ENCODE measurements around the gene SZT2.

SZT2 gene

DNA sequence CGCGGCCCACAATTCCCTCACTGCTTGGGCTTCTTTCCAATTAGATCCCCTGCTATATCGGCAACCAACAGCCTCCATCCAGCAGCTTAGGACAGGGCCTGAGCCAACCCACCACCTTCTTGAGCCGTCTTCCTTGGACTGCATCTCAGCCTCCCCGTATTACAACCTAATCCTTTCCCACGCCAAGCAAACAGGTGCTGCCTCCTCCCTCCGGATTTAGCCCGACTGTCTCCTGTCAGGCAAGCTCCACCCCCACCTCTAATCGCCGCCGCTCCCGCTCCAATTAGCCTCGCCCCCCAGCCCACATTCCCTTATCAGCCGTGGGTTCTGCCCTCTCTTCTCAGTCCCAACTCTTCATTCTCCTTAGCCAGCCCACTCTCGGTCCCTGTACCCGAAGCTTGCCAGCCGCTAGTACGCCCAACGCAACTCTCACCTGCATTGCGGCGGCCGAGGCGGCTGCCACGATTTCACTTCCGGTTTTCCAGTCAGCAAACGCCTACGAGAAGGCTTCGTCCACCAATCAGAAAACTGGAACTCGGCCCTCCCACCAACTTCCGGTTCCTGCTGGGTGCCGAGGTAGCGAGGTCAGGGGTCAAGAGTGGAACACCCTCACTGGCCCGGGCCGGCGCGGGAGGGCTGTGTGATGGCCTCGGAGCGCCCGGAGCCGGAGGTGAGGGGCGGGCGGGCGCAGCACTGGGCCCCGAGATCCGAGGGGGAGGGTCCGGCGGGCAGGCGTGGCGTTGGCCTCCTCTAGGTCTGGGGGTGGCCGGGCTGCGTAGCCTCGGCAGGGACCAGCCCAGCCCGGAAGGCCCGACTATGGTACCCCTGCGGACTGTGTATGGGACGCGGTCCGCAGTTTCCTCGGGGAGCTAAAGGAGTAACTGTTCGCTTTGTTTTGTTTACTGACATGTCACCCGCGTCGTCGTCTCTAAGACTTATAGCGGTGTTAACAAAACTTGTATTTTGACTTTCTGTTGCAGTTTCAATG is at the start of gene SZT2, which contains the start of gene MED8:
SZT2 (plus strand) TSS at position 574 of the 988 bp plus-strand sequence; CDS start at position 644, 70 bp downstream.
MED8 (minus strand) TSS at position 475 of the 988 bp plus-strand sequence; CDS start at position 439, 36 bp downstream.
- peak; percentile 76 for DNase-seq

DNA sequence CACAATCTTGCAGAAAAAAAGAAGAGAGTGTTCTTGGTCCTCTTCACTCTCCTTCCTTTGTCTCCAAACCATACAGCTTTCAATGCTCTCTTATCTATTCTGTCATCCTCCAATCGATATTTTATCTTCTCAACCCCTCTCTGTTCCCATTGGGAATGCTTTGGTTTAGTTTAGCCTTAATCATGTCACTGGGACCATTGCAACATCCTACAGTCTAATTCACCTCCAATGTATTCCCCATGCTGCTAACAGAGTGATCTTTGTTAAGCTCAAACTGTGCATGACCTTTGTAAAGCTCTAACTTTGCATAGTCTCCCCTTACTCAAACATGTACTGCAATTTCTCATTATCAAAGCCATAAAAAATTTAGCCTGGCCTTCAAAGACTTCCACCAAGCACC is 49.1 kb upstream of the SZT2 start:
- no peak for DNase-seq

DNA sequence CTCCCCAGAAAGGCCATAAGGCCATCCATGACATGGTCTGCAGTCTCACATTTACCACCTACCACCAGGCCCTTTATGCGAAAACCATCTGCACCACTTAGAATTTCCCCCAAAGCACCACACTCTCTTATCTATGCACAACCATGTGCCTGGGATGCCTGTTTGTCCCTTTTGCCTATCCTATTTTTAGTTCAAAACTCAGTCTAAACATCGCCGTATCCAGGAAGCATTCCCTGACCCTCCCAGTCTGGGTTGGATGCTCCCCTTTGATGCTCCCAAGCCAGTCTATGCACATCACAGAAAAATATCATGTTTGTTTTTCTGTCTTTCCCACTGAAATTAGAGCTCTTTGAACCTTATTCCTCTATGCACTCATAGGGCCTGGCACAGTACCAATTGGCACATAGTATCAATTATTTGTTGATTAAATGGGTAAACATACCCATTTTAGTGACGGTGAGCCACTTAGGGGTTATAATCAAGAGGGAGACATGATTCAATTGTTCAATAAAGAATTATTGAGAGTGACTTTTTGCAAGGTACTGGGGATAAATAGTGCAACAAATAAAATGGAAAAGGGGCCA is 45.3 kb upstream of the SZT2 start:
- no peak for DNase-seq

DNA sequence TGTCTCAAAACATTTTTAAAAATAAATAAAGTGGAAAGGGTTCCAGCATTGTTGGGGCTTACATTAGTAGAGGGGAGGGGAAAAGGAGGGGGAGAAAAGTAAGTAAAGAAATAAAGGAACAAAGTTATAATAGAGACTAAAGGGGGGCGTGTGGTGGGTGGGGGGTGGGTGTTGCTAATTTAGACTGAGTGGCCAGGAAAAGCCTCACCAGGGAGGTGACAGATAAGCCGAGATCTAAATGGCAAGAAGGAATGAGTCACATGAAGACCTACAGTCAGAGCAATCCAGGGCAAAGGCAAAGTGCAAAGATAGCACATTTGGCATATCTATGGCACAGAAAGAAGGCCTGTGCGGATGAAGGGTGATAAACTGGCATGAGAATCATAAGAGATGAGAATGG is 44.6 kb upstream of the SZT2 start:
- DNase-seq, result no peak

DNA sequence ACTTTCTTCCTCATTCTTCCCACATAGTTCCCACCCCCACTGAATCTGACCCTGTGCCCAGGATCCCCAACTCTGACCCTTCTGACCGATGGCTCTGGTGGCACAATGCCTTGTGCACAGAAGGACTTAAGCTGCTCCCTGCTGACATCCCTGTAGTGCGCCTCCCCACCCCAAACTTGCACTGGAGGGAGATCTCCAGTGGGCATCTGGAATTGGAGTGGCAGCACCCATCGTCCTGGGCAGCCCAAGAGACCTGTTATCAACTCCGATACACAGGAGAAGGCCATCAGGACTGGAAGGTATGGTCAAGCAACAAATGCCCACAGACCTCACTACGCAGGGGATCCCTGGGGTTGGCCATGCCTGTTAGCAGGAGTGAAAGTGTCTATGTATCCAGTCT is 43.1 kb upstream of the SZT2 start:
- no peak for DNase-seq

DNA sequence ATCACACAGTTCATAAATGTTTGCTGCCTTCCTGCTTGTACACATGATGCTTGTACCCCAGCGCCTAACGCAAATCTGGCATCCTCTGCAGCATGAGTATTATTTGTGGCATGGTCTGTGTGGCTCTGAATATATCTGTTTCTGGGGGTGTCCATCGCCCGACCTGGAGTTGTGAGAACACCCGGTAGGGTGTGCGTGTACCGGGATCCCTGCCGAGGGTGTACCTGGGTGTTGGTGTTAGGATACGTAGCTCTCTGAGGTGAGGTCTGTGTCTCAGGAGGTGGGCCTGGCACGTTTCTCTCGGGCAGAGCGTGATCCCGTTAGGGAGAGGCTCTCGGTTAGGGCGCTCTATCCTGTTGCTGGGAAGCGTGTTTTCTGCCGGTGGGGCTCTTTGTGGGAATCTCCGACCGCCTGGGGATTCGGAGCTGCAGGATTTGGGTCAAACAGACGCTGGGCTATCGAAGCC is 41.3 kb upstream of the SZT2 start:
- no peak for DNase-seq

DNA sequence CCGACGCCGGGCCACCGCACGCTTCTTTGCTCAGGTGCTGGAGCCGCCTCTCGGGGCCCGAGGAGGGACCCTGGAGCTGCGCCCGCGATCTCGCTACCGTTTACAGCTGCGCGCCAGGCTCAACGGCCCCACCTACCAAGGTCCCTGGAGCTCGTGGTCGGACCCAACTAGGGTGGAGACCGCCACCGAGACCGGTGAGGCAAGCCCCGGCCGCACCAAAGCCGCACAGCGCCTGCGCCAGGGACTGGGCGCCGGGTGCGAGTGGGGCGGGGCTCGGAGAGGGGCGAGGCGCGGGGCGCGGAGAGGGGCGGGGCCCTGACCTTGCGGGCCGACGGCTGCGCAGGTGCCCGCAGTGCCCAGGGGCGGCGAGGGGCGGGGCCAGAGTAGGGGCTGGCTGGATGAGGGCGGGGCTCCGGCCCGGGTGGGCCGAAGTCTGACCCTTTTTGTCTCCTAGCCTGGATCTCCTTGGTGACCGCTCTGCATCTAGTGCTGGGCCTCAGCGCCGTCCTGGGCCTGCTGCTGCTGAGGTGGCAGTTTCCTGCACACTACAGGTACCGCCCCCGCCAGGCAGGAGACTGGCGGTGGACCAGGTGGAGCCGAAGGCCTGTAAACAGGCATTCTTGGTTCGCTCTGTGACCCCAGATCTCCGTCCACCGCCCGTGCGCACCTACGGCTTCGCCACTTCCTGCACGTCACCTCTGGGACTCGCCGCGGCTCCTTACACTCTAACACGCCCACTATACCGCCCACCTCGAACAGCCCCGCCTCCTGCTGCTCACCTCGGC is 40.7 kb upstream of the SZT2 start:
- peak; percentile 24 for DNase-seq

DNA sequence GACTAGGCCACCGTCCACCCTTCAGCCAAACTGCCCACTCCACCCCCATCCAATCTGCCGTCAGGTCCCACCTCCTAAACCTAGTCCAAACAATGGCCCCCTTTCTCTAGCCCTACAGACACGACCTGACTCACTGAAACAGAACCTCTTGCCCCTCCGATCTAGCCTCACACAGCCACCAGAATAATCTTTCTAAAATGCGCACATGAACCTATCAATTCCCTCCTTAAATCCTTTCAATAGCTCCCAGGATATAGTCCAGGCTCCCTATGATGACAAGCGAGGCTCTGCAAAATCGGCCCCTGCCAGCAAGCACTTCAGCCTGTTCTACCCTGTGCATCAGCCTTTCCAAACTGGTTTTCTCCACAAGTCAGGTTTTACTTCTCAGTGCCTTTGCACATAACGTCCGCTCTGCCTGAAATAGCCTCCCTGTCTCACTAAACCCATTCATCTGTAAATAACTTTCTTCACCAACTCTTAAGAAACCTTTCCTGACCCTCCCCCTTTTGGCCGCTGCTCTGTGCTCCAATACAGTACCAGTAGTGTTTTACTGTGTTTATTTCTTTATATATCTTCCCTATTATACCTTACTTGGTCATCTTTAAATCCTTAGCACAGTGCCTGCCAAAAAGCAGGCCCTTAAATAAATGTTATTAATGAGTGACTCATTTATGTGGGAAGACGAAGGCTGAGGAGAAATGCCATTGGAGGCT is 39.9 kb upstream of the SZT2 start:
- no peak for DNase-seq

DNA sequence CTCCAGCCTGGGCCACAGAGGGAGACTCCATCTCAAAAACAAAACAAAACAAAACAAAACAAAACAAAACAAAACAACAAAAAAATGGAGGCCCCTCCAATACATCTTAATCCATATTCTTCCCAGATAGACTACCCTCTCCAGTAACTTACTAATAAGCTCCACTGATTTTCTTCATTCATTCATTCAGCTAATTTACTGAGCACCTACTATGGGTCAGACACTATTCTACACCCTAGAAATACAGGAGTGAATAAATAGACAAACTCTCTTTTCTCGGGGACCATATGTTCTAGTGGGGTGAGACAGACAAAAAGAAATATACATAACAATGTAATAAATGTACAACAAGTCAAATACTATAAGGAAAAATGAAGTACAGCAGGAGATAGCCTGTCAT is 38.7 kb upstream of the SZT2 start:
- no peak for DNase-seq

DNA sequence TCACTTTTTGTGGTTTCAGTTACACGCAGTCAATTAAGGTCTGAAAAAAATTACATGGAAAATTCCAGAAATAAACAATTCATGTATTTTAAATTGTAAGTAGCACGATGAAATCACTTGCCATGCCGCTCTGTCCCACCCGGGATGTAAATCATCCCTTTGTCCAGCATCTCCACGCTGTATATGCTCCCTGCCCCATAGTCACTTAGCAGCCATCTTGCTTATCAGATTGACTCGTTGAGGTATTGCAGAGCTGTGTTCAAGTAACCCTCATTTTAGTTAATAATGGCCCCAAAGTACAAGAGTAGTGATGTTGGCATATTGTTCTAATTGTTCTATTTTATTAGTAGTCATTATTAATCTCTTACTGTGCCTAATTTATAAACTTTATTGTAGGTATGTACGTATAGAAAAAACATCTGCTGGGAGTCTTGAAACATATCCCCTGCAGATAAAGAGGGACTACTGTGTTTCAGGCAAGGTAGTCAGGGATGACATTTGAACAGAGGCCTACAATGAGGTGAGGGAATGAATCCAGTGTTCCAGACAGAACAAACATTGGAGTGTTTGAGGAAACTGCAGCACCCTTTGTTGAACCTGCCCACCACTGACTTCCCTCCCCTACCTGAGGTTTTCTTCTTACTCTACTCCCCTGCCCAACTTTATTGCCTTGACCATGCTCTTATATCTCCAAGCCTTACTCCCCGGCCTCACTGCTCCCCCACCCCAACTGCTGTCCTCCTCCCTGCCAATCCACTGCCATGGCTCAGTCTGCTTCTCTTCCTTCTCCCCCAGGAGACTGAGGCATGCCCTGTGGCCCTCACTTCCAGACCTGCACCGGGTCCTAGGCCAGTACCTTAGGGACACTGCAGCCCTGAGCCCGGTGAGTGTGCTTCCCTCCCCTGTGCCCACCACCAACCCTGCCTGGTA is 38.0 kb upstream of the SZT2 start:
- DNase-seq, result no peak

DNA sequence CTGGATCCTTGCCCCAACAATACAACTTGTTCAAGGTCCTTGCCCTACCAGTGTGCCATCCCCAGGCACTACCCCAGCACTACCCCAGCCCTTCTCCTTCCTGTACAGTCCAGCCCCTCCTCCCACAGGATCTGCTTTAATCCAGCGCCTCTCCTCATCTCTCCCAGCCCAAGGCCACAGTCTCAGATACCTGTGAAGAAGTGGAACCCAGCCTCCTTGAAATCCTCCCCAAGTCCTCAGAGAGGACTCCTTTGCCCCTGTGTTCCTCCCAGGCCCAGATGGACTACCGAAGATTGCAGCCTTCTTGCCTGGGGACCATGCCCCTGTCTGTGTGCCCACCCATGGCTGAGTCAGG is 37.4 kb upstream of the SZT2 start:
- DNase-seq, result no peak

DNA sequence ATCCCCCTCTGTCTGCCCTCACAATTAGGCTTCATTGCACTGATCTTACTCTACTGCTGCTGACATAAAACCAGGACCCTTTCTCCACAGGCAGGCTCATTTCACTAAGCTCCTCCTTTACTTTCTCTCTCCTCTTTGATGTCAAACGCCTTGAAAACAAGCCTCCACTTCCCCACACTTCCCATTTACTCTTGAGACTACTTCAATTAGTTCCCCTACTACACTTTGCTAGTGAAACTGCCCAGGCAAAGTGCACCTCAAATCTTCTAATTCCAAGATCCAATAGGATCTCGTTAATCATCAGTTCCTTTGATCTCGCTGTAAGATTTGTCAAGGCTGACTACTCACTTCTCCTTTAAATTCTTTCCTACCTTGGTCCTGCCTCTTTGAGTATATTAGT is 36.8 kb upstream of the SZT2 start:
- no peak for DNase-seq

DNA sequence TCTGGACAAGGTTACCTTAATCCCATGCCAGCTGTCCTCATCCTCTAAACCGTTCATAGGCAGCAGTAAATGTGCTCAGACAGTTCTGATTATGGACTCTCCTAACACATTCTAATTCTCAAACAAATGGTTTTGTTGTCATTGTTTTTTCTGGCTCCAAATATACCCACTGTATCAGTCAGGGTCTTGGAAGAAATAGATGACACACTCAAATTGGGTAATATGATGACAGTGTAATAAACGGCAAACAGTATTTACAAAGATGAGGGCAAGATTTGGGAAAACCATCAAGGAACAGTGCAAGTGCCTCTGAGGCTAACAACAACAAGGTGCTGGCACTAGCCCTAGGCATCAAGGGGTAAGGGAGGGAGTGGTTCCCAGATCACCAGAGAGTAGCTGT is 35.2 kb upstream of the SZT2 start:
- DNase-seq, result no peak

DNA sequence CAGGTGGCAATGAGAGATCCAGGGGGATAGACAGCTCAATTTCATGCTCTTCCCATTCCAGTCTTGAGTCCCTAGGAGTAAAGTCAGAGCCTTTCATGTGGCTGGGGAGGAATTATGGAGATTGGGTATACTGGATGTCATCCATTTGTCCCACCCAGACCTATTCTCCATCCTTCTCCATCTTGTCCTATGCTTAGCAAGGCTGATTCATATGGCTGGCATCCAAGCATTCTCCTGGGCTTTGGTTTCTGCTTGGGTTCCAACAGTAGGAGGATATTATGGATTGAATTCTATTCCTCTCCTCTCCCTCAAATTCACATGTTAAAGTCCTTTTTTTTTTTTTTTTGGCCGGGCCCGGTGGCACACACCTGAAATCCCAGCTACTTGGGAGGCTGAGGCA is 34.8 kb upstream of the SZT2 start:
- no peak for DNase-seq

DNA sequence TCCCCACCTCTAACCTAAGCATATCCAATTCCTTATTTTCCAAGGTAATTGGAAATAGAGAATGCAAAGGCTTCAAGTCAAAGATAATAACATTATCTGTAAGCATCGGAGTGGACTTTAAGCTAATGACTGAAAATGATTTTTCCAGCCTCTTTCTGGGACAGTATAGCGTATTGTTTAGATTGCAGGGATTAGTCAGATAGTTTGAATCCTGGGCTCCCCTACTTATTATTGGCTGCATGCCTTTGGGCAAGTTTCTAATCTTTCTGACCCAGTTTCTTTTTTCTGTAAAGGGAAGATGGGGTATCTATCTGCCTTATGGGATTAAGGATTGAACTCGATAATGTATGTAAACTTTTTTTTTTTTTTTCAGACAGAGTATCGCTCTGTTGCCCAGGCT is 32.4 kb upstream of the SZT2 start:
- no peak for DNase-seq

DNA sequence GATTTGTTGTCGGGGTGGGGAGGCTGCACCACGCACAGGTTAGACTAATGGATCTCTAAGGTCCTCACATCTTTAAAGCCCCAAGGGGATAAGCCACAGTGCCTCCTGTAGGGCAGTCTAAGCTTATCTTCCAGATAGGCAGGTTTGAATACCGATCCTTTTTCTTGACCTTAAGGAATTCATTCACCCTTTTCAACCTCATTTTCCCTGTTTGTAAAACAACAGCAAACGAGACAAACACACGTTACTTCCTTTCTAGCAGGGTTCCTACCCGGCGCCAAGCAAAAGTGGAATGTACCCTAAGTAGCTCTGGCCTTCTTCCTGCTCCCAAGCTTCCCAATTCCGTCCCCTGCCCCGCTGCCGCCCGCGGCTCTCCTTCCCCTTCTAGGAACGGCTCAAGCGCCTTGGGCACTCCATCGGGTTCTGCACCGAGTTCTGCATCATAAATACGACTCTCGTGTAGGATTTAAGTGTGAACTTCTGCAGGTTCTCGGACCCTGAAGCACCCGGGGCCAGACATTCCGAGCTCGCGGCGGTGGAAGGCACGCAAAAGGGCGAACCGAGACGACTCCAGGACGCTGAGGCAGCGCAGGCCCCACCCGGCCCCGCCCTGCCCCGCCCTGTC is 31.5 kb upstream of the SZT2 start:
- DNase-seq, result peak; percentile 19

DNA sequence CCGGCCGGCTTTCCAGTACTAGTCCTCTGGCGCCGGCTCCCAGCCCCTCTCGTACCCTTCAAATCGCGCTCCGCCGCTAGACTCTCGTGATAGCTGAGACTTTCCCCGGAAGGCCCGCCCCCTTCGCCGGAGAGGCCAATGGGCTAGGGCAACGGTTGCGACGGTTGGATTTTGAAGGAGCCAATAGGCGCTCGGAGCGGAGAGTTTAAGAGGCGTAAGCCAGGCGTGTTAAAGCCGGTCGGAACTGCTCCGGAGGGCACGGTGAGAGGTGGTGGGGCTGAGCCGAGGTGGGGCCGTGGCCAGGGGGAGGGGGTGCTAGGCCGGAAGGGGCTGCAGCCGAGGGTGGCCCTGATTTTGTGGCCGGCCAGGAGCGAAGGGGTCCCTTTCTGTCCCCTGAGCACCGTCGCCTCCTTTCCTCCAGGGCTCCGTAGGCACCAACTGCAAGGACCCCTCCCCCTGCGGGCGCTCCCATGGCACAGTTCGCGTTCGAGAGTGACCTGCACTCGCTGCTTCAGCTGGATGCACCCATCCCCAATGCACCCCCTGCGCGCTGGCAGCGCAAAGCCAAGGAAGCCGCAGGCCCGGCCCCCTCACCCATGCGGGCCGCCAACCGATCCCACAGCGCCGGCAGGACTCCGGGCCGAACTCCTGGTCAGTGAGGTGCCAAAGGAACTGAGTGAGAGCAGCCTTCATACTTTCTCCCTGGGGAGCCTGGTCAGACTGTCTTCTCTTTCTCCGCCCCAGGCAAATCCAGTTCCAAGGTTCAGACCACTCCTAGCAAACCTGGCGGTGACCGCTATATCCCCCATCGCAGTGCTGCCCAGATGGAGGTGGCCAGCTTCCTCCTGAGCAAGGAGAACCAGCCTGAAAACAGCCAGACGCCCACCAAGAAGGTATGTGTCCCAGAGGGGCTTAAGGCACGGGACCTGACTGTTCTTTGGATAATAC is 30.7 kb upstream of the SZT2 start, which contains the start of gene CDC20:
CDC20 (plus strand) TSS at position 236 of the 948 bp plus-strand sequence; CDS start at position 471, 235 bp downstream.
- DNase-seq, result peak; percentile 95

DNA sequence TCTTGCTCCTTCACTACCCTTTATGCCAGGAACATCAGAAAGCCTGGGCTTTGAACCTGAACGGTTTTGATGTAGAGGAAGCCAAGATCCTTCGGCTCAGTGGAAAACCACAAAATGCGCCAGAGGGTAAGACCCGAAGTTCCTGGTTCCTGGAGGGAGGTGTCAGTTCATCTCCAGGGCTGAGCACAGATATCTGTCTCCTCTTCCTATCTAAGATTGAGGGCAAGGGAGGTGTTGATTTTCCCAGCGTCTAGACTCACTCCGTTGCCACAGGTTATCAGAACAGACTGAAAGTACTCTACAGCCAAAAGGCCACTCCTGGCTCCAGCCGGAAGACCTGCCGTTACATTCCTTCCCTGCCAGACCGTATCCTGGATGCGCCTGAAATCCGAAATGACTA is 30.0 kb upstream of the SZT2 start:
- DNase-seq, result no peak

DNA sequence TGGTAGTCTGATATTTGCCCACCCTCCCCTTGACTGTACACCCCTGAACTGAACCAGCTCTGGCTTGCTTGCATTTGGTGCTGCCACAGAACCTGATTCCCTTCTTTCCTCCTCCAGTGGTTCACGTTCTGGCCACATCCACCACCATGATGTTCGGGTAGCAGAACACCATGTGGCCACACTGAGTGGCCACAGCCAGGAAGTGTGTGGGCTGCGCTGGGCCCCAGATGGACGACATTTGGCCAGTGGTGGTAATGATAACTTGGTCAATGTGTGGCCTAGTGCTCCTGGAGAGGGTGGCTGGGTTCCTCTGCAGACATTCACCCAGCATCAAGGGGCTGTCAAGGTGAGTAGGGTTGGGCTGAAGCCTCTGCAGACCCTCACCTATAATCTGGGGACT is 29.1 kb upstream of the SZT2 start:
- DNase-seq, result no peak
